Stimulated activated CD8-positive, alpha-beta memory T cell treated with anti-CD3 and anti-CD28 coated beads, Interleukin-2, amount 100 ng/mL, for 1 hour (primary cell): ENCODE data around the gene IMMP2L.

Experiments
- DNase-seq, 2 donors: peaks; one replicate each; pipeline ENCODE4 v3.0.0-alpha.2; 2020; ENCODE audit warnings: low read depth in 2 of 2

The IMMP2L gene

DNA sequence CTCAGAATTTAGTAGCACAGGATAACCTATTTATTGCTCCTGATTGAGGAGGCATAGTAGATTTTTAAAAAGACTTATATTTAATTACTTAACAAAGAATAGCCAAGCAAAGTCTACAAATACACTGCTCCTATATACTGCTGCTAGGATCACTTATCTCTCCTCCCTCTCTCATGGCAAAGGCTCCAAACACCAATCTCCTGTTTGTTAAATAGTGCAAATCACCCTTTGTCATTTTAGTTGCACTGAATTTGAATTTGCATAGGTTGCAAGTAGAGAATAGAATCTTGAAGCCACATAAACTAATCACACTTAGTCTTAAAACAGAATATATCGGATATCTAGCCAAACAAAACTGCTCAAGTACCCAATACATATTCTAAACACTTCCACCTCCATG is 690.4 kb downstream of the IMMP2L start:
- no peak for DNase-seq

DNA sequence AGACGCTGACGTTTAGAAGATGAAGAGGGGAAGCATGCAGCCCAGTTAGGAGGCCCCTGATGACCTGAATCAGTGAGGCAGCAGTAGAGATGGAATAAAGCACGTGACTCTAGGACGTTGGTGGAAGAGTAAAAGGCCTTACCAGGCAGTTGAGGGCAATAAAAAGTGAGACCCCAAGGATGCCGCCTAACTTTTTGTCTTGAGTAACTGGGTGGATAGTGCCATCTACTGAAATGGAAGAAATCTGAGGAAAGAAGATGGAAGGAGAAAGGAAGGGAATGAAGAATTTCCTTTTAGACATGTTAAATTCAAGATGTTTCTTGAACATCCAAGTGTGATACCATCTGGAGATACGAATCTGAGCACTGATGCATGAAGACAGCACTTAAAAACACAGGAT is 691.4 kb downstream of the IMMP2L start:
- DNase-seq, result no peak

DNA sequence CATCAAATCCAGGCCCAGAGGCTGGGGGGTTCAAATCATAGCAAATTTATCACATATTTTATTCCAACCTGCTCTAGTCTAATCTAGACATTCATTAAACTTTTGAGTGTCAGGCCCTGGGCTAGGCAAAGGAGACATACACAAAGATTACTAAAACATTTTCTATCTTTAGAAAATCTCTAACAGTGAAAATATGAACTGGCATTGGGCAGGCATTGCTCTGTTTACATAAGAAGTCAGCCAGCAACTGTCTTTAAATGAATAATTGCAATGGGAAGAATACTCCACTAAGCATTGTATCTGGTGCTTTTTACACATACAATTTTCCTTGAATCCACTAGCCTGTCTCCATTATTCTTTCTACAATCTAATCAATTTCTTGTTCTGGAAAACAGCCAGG is 693.8 kb downstream of the IMMP2L start:
- no peak for DNase-seq

GRCh38 chr7:110867771-110868170 is 694.5 kb downstream of the IMMP2L start:
- DNase-seq, result no peak

- DNase-seq, result no peak
Measured at GRCh38 chr7:110863258-110863657, 699.0 kb downstream of the IMMP2L start.

GRCh38 chr7:110861163-110861562 is 701.1 kb downstream of the IMMP2L start:
- no peak for DNase-seq

DNA sequence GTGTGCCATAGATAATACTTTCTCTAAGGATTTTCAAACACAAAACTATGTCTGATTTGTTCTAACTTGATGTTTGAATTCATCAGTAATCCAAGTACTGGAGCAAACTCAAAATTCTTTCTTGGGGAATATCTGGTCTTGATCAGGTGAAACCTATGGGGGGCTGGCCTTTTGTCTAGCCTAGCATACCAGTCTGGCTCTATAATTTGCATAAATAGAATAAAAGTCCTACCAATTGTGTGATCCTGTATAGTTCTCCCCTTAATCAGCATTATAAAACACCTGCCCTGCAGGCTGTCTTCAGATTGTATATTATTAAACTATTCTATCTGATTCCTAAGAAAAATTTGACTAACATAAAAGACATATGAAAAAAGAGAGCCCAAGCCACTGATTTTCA is 705.2 kb downstream of the IMMP2L start:
- no peak for DNase-seq

DNA sequence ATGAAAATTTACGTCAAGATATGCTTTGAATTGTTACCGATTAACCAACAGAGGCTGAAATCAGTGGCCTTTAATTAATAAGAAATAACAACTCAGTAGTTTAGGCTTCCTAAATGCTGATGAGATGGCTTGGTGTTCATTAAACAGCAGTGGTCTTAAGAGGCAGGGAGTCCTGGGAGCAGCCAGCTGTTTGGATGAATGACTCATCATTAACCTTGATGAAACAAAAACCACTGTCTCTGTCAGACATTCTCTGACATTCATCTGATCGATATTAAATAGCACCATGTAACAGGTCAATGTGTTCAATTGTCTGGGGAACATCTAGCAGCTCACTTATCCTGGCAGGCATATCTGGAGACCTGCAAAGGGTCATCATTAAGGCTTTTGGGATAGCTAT is 705.6 kb downstream of the IMMP2L start:
- no peak for DNase-seq

- DNase-seq, result no peak
Measured at GRCh38 chr7:110854651-110855050, 707.6 kb downstream of the IMMP2L start.

- DNase-seq, result no peak
Measured at GRCh38 chr7:110854166-110854565, 708.1 kb downstream of the IMMP2L start.

- no peak for DNase-seq
Measured at GRCh38 chr7:110853263-110853662, 709.0 kb downstream of the IMMP2L start.

GRCh38 chr7:110852156-110852940 is 709.9 kb downstream of the IMMP2L start:
- DNase-seq, result no peak

- no peak for DNase-seq
Measured at GRCh38 chr7:110850224-110850623, 712.1 kb downstream of the IMMP2L start.

- DNase-seq, result no peak
Measured at GRCh38 chr7:110842796-110843195, 719.5 kb downstream of the IMMP2L start.

GRCh38 chr7:110841840-110842545 is 720.3 kb downstream of the IMMP2L start:
- no peak for DNase-seq

- DNase-seq, result no peak
Measured at GRCh38 chr7:110839866-110840265, 722.4 kb downstream of the IMMP2L start.

GRCh38 chr7:110835849-110836248 is 726.4 kb downstream of the IMMP2L start:
- no peak for DNase-seq

- no peak for DNase-seq
Measured at GRCh38 chr7:110835218-110835617, 727.1 kb downstream of the IMMP2L start.

GRCh38 chr7:110831419-110831818 is 730.9 kb downstream of the IMMP2L start:
- DNase-seq, result no peak

DNA sequence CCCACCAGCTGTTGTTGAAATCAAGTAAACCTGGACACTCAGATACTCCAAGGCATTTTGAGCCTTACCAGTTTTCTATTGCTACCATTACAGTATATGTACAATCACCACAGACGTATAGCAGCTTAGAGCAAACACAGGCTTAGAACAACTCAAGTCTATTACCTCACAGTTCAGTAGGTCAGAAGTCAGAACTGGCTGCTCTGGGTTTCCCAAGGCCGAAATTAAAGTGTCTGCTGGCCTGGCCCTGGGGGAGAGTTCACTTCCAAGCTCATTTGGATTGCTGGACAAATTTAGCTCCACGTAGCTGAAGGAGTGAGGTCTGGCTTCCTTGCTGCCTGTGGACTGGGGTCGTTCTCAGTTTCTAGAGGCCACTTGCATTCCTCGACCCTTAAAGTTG is 731.5 kb downstream of the IMMP2L start:
- DNase-seq, result no peak

DNA sequence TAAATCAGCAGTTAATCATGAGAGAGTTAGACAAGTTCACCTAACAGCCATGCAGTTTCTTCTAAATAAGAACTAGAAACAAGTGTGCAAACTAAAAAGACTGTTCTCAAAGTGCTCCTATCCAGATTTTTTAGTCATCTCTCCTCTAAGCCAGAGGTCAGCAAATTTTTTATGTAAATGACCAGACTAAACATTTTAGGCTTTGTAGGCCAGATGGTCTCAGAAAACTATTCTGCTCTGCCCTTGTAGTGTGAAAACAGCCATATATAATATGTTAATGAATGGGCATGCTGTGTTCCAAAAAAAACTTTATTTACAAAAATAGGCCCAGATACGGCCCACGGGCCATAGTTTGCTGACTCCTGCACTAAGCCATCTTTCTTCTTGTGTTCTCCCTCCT is 734.4 kb downstream of the IMMP2L start:
- no peak for DNase-seq

GRCh38 chr7:110827287-110827855 is 734.9 kb downstream of the IMMP2L start:
- no peak for DNase-seq

DNA sequence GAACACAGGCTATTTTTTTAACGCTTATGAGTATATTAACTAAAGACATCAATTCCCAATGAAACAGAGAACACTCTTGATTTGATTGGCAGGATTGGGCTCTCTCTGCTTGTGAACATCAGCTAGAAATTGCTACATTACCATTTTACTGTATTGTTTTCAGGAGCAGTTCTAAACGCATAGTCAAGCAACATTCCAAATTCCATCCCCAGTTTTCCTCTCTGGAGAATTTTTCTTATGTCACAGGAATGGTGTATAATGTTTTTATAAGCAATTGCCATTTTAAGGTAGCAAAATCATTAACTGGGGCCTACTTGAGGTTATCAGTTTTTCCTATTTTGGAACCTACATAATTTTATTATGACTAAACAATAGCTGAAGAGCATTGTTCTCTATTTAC is 748.3 kb downstream of the IMMP2L start:
- DNase-seq, result no peak
